ENCODE data around the gene NPAS2. TPM values are rescaled to one million over a fixed set of nuclear protein-coding genes. Genes with fewer than 3 reads are reported as not detected.

Gene NPAS2
- total RNA-seq, 1 experiment from 2014 or later: 38.3 TPM

DNA sequence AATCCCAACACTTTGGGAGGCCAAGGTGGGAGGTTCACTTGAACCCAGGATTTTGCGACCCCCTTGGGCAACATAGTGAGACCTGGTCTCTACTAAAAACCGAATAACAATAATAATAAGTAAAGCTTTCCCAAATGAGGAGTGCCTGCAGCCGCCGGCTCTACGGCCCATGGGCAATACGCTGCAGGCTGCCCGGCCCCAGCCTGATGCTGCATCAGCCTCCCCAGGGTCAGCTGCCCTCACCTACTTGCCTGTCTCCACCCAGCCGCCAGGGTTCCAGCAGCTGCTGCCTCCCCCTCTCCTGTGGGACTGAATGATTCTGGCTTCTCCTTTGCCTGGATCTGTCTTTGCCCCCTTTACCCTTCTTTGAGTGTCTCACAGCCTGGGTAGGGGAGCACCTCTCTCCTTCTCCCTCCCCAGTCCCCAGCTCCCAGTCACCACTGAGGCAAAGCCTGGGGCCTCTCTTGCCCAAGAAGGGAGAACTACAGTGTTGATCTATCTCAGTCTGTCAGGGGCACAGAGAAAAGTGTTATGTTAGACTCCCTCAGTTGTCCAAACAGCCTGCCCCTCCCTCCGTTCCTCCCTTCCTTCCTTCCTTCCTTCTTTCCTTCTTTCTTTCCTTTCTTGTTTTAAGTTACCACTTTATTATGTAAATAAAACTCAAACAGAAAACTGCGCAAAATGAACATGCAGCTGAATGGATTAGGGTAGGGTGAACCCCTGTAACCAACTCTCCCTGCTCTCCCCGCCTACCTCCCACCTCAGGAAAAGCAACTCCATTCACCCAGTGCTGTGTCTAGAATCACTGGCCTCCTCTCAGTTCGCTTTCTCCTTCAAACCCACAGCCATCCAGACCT, 38.2 kb upstream of the NPAS2 start:
- H3K36me3 ChIP-seq (ENCODE audit: low read depth): no peaks in the 10 kb centered on the region
- peaks cover 75% of the 10 kb centered on the region for H3K4me1 ChIP-seq (replicated peaks; ENCODE audit: insufficient read depth)
- DNase-seq: no peak
- no peaks in the 10 kb centered on the region for H3K27me3 ChIP-seq (ENCODE audit: insufficient read depth, low read depth)
- H3K9me3 ChIP-seq (ENCODE audit: insufficient read depth, low read depth): no peaks in the 10 kb centered on the region
- H3K27ac ChIP-seq: peak overlapping the region; percentile 92
- H3K79me2 ChIP-seq (ENCODE audit: low read depth): no peaks in the 10 kb centered on the region
- H2AFZ ChIP-seq: no peak overlapping the region
- no peaks in the 10 kb centered on the region for H3K9me2 ChIP-seq (ENCODE audit: insufficient read depth)
- TF ChIP-seq EZH2 (IDR thresholded peaks at IDR 0.05; ENCODE audit: low read depth): no peak
- TF ChIP-seq, protein P1, sequence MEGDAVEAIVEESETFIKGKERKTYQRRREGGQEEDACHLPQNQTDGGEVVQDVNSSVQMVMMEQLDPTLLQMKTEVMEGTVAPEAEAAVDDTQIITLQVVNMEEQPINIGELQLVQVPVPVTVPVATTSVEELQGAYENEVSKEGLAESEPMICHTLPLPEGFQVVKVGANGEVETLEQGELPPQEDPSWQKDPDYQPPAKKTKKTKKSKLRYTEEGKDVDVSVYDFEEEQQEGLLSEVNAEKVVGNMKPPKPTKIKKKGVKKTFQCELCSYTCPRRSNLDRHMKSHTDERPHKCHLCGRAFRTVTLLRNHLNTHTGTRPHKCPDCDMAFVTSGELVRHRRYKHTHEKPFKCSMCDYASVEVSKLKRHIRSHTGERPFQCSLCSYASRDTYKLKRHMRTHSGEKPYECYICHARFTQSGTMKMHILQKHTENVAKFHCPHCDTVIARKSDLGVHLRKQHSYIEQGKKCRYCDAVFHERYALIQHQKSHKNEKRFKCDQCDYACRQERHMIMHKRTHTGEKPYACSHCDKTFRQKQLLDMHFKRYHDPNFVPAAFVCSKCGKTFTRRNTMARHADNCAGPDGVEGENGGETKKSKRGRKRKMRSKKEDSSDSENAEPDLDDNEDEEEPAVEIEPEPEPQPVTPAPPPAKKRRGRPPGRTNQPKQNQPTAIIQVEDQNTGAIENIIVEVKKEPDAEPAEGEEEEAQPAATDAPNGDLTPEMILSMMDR (conservative IDR thresholded peaks at IDR 0.05): no peak
- H4K20me1 ChIP-seq (ENCODE audit: insufficient read depth): no peaks in the 10 kb centered on the region
- peak overlapping the region; percentile 67 for H3K4me2 ChIP-seq
- BruUV-seq (replicated peaks): no TSS peak
- intact Hi-C loops (cut with micrococcal nuclease; ENCODE audit: unreplicated experiment): loop anchor here (2.0 kb wide), 1 partner anchor 37 kb away; no protein-coding TSS in a partner anchor
- CTCF ChIA-PET: no interaction called here
- no peak overlapping the region for H3K4me3 ChIP-seq
- H3F3A ChIP-seq (ENCODE audit: insufficient read depth, low read depth): peaks cover 54% of the 10 kb centered on the region
- POLR2A ChIA-PET (ENCODE audit: unreplicated experiment): no interaction called here

DNA sequence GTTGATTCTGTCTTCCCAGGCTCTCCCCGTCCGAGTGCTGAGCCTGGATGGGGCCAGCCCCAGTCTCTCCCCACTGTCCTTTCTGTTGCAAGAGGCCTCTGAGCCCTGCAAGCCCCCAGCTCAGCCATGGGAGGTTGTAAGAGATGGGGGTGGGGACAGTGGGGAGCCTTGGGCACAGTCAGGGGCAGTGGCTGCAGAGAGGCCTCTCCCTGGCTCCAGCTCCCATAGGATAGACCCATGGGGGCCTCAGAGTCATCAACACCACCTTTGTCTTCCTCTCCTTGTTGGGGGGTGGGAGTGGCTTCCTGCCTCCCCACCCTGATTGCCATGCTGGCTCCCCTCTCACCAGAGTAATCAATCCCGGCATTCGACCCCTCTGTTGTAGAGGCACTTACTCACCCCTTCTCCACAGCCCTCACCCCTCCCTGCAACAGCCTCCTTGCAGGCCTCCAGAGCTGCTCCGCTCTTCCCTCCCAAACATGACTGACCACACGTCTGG, 37.5 kb upstream of the NPAS2 start:
- DNase-seq: no peak
- H3K9me2 ChIP-seq (ENCODE audit: insufficient read depth): no peaks in the 10 kb centered on the region
- no peaks in the 10 kb centered on the region for H3K27me3 ChIP-seq (ENCODE audit: insufficient read depth, low read depth)
- H3K4me1 ChIP-seq (replicated peaks; ENCODE audit: insufficient read depth): peaks cover 82% of the 10 kb centered on the region
- POLR2A ChIA-PET (ENCODE audit: unreplicated experiment): no interaction called here
- no peak for TF ChIP-seq EZH2 (IDR thresholded peaks at IDR 0.05; ENCODE audit: low read depth)
- TF ChIP-seq, protein P1 (conservative IDR thresholded peaks at IDR 0.05): no peak
- H3K36me3 ChIP-seq (ENCODE audit: low read depth): no peaks in the 10 kb centered on the region
- H3K27ac ChIP-seq: peak overlapping the region; percentile 92
- CTCF ChIA-PET: no interaction called here
- no peak overlapping the region for H3K4me3 ChIP-seq
- intact Hi-C loops (cut with micrococcal nuclease; ENCODE audit: unreplicated experiment): no loop called here
- no TSS peak for BruUV-seq (replicated peaks)
- H2AFZ ChIP-seq: no peak overlapping the region
- H3K9me3 ChIP-seq (ENCODE audit: insufficient read depth, low read depth): no peaks in the 10 kb centered on the region
- H3F3A ChIP-seq (ENCODE audit: insufficient read depth, low read depth): peaks cover 60% of the 10 kb centered on the region
- H3K79me2 ChIP-seq (ENCODE audit: low read depth): no peaks in the 10 kb centered on the region
- no peaks in the 10 kb centered on the region for H4K20me1 ChIP-seq (ENCODE audit: insufficient read depth)
- H3K4me2 ChIP-seq: 0 out of 2 replicates have a peak overlapping the region, but pooled peaks have one; percentile 67

DNA sequence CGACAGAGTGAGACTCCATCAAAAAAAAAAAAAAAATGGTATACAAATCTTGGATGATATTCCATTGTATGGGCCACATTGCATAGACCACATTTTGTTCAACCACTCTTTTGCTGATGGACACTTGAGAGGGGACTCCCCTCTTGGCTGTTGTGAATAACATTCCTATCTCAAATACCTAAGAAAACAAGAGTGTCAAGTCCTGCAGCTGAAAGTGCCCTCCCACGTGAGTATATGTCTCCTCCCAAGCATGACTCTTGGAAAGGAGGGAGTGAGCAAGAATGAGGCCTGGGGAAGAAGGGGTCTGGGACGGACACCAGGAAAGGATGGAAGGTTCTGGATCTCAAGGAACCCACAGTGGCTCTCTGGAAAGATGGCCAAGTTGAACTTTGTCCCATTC, 36.0 kb upstream of the NPAS2 start:
- TF ChIP-seq, protein P1 (conservative IDR thresholded peaks at IDR 0.05): no peak
- no peak for TF ChIP-seq EZH2 (IDR thresholded peaks at IDR 0.05; ENCODE audit: low read depth)
- Histone ChIP-seq H2AFZ (no peak overlapping the region), H3K4me2 (0 out of 2 replicates have a peak overlapping the region, but pooled peaks have one; percentile 16), H3K9me3 (ENCODE audit: insufficient read depth, low read depth) (no peaks in the 10 kb centered on the region), H3K4me3 (no peak overlapping the region), H3K27ac (peak overlapping the region; percentile 77), H3F3A (ENCODE audit: insufficient read depth, low read depth) (peaks cover 61% of the 10 kb centered on the region), H3K4me1 (replicated peaks; ENCODE audit: insufficient read depth) (peaks cover 84% of the 10 kb centered on the region), H3K9me2 (ENCODE audit: insufficient read depth) (no peaks in the 10 kb centered on the region), H4K20me1 (ENCODE audit: insufficient read depth) (no peaks in the 10 kb centered on the region), H3K27me3 (ENCODE audit: insufficient read depth, low read depth) (no peaks in the 10 kb centered on the region), H3K79me2 (ENCODE audit: low read depth) (no peaks in the 10 kb centered on the region), H3K36me3 (ENCODE audit: low read depth) (no peaks in the 10 kb centered on the region)
- POLR2A ChIA-PET (ENCODE audit: unreplicated experiment): no interaction called here
- intact Hi-C loops (cut with micrococcal nuclease; ENCODE audit: unreplicated experiment): no loop called here
- peak in 1 of 2 experiments; percentile 58 for DNase-seq
- BruUV-seq (replicated peaks): no TSS peak
- CTCF ChIA-PET: no interaction called here

Measured in PC-9 (cell line).